GM10847 (cell line): ENCODE data around the gene VSIG10L2.

ENCODE experiments used
- POLR2A ChIP-seq: IDR thresholded peaks from 2 replicates; pipeline ENCODE4 v1.6.1; 2011; ENCODE audit not compliant: insufficient read length; ENCODE audit errors: extremely low read depth

VSIG10L2 gene

GRCh38 chr11:125960771-125961170 is 14.9 kb downstream of the VSIG10L2 start:
- TF ChIP-seq POLR2A = no peak

DNA sequence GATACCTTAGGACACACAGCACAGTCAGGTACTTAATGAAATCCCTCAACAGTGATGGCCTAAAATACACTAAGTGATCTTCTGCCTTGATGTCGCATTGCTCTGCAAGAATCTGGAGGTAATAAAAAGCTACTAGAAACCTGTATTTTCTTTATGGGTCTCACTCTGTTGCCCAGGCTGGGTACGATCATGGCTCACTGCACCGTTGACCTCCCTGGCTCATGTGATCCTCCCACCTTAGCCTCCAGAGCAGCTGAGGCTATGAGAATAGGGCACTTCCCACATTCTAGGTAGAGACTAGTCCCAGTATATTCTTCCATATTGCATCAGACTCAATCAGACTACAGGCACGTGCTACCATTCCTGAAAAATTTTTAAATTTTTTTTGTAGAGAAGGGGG is 21.7 kb downstream of the VSIG10L2 start:
- TF ChIP-seq POLR2A = no peak

- no peak for TF ChIP-seq POLR2A
Observed at GRCh38 chr11:125968354-125968753, 22.5 kb downstream of the VSIG10L2 start.

DNA sequence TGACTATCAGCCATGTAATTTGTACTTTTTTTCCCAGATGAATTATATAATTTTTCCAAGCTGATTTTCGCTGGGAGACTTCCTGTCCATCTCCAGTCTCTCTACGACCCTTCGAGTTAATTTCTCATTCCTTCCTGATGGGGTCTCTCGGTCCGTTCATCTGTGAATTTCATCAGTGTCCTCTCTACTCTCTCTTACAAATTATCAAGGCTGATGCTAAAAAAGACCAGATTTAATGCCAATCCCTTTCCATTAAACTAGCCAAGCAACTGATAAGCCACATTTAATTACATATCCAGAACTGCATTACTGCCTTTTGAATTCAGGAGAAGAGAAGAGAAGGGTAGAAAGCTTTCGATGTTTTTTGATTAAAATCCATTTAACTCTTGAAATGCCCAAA is 25.8 kb downstream of the VSIG10L2 start:
- no peak for TF ChIP-seq POLR2A

- TF ChIP-seq POLR2A = no peak
Observed at GRCh38 chr11:125974284-125974683, 28.4 kb downstream of the VSIG10L2 start.

GRCh38 chr11:125975634-125976033 is 29.8 kb downstream of the VSIG10L2 start:
- TF ChIP-seq POLR2A = no peak

DNA sequence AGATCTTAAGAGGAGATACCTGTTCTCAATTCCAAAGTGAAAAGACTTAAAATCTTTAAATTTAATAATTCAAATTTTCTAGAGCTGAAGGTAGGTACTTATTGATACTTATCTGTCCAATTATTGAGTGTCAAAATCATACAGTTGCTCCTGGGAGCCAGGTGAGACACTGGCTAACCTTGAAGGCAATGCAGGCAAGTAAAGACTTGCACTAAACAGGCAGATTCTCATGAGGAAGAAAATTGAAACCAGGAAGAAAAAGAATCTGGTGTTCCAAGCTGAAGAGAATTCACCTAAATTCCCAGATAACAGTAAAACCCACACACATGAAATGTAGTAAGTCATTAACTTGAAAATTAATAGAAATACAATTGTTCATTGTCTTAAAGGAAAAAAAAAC is 30.3 kb downstream of the VSIG10L2 start:
- no peak for TF ChIP-seq POLR2A

DNA sequence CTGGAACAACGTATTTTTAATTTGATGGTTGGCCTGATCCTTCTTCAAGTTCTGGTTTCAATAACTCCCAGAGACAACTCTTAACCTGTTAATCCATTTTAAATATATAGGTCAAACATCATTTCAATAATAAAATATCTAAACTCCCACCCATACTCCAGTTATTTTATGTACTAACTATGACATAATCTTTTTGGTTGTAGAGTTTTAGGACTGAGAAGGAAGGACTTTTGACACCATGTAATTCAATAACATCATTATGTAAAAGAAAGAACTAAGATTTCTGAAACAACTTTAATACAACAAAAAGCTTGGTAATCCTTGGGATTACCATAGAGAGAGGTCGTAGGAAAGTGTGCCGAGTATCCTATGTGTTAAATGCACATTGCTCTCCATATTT is 31.5 kb downstream of the VSIG10L2 start:
- TF ChIP-seq POLR2A = no peak

- no peak for TF ChIP-seq POLR2A
Observed at GRCh38 chr11:125978181-125978716, 32.4 kb downstream of the VSIG10L2 start.

- no peak for TF ChIP-seq POLR2A
Observed at GRCh38 chr11:125978778-125979407, 33.0 kb downstream of the VSIG10L2 start.

DNA sequence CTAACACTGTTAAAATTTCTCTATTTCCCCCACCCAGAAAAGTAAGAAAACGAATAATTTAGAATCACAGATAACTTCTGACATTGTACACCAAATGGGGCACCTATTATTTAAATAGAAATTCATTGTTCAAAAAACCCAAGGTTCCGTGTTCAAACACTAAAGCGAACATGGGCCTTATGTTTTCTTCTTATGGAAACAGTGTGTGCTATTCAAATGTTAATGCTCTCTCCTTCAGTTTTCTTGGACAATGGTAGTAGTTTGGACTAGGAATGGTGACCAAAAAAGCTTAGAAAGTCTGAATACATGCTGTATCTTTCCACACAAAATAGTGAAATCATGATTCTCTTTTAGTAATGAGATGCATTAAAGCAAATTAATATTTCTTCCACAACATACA is 33.7 kb downstream of the VSIG10L2 start:
- TF ChIP-seq POLR2A = no peak

GRCh38 chr11:125980436-125980835 is 34.6 kb downstream of the VSIG10L2 start:
- TF ChIP-seq POLR2A = no peak

DNA sequence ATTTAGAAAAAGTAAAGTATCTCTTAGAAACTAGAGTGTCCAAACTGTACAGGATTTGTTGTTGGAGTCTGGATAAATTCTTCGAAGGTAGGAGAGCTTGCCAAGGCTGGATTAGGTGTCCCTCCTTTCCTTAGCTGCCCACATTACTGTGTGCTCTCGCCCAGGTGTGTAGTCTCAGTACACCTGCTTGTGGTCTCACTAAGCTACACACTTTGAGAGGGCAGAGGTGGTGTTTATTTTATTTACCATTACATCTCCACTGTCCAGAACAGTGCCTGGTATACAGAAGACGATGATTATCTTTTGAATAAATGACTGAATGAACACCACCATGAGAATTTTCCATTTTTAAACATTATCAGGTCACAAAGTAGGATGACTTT is 36.5 kb downstream of the VSIG10L2 start:
- TF ChIP-seq POLR2A = no peak

GRCh38 chr11:125987066-125987641 is 41.3 kb downstream of the VSIG10L2 start:
- no peak for TF ChIP-seq POLR2A

GRCh38 chr11:125990244-125990643 is 44.4 kb downstream of the VSIG10L2 start:
- TF ChIP-seq POLR2A = no peak

DNA sequence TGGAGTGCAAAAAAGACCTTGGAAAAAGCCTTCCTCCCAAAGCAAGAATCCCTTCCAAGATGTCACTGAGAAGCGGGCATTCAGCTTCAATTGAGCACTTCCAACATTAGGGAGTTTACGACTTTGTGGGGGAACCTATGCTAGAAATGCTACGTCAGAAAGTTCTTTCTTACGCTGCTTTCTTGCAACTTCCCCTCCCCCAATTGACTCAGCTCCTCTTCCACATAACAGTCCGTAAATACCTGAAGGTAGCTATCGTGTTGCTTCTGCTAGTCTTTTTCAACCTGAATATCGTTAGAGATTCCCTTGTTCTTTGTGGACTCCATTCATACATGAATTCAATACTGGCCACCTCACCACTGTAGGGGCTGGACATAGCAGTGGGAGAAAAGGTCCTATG is 47.0 kb downstream of the VSIG10L2 start:
- no peak for TF ChIP-seq POLR2A

GRCh38 chr11:125994509-125994908 is 48.7 kb downstream of the VSIG10L2 start:
- TF ChIP-seq POLR2A = no peak
